ENCODE measurements around the gene ERICH2. TPM values are rescaled to one million over a fixed set of nuclear protein-coding genes. Genes with fewer than 3 reads are reported as not detected.

ERICH2 gene
- total and polyA plus RNA-seq, 11 donors = 0.22 to 3.4 (median 0.98) TPM; not detected in 4

DNA sequence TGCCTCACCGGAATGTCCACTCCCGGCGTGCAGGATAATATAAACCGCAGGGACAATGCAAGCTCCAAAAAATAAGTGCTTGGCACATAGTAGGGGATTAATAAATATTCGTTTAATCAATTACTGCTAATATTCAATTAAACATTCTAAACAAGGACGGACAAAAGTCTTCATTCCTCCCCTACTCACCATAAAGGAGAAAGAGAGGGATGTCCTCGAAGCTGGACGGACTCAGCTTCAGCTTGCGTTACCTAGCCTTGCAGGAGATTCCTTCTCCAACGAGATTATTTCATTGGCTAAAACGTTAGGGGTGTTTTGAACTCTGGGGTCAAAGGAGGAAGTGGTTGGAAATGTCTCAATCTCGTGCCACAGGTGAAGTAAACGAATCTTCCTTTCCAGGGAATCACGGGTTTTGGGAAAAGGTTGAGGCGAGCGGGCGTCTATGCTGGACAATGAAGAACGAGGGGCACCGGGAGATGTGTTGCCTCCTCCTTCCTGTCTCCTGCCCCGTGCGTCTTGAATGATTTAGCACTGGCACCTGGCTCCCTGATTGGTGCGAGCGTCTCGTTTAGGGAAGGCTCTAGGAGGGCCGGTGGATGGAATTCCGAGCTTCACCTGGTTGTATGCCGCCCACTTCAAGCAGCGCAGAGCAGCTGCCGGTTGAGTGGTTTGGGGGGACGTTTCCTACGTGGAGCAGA is 44.5 kb downstream of the ERICH2 start:
- H3K4me1 ChIP-seq = peaks cover 9 to 52% (median 37%) of the 10 kb centered on the region in 12 donors
- intact Hi-C loops (cut with DNase I) = loop anchor here (5.0 to 10.0 kb wide), 11 partner anchors 107 to 580 kb away; no protein-coding TSS in a partner anchor
- no peak overlapping the region for H3K4me3 ChIP-seq
- TF ChIP-seq POLR2A (IDR thresholded peaks at IDR 0.05) = no peak
- TF ChIP-seq, protein P1, sequence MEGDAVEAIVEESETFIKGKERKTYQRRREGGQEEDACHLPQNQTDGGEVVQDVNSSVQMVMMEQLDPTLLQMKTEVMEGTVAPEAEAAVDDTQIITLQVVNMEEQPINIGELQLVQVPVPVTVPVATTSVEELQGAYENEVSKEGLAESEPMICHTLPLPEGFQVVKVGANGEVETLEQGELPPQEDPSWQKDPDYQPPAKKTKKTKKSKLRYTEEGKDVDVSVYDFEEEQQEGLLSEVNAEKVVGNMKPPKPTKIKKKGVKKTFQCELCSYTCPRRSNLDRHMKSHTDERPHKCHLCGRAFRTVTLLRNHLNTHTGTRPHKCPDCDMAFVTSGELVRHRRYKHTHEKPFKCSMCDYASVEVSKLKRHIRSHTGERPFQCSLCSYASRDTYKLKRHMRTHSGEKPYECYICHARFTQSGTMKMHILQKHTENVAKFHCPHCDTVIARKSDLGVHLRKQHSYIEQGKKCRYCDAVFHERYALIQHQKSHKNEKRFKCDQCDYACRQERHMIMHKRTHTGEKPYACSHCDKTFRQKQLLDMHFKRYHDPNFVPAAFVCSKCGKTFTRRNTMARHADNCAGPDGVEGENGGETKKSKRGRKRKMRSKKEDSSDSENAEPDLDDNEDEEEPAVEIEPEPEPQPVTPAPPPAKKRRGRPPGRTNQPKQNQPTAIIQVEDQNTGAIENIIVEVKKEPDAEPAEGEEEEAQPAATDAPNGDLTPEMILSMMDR (IDR thresholded peaks at IDR 0.05) = no peak
- no peak overlapping the region for H3K27ac ChIP-seq
- H3K36me3 ChIP-seq = no peaks in the 10 kb centered on the region
- ATAC-seq (no peak), DNase-seq (no peak)
- WGBS, 4 donors = 8 to 12% (median 10%) methylated on average over 31 of the region's 31 CpGs
- no peaks in the 10 kb centered on the region for H3K9me3 ChIP-seq
- H3K27me3 ChIP-seq = peaks cover 53 to 93% (median 71%) of the 10 kb centered on the region in 9 donors

DNA sequence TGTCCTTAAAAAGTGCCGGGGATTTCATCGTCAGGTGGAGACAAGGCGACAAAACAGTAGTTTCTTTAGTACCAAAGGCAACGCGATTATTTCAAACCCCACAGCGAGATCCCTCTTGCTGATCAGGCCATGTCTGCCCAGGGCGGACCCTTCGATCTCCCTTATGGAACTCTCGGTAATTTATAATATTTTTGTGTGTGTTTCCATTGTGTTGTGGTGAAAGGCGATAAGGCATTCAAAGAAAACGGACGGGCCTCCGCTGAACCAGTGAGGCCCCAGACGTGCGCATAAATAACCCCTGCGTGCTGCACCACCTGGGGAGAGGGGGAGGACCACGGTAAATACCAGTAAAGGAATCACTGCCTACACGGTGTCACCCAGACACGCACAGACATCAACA is 45.1 kb downstream of the ERICH2 start:
- no peaks in the 10 kb centered on the region for H3K9me3 ChIP-seq
- no peak overlapping the region for H3K27ac ChIP-seq
- intact Hi-C loops (cut with DNase I) = loop anchor here in 7 of 10 donors (5.0 to 10.0 kb wide), 6 partner anchors 411 to 581 kb away; no protein-coding TSS in a partner anchor
- H3K36me3 ChIP-seq = no peaks in the 10 kb centered on the region
- DNase-seq (no peak), ATAC-seq (no peak)
- peaks cover 59 to 93% (median 76%) of the 10 kb centered on the region in 9 donors for H3K27me3 ChIP-seq
- peak overlapping the region in 4 of 12 donors; percentile 16 to 56 (median 50) for H3K4me3 ChIP-seq
- peaks cover 12 to 58% (median 40%) of the 10 kb centered on the region in 12 donors for H3K4me1 ChIP-seq
- no peak for TF ChIP-seq POLR2A (IDR thresholded peaks at IDR 0.05)
- TF ChIP-seq, protein P1 (IDR thresholded peaks at IDR 0.05) = no peak
- WGBS, 4 donors = 2 to 6% (median 4%) methylated on average over 19 of the region's 19 CpGs

DNA sequence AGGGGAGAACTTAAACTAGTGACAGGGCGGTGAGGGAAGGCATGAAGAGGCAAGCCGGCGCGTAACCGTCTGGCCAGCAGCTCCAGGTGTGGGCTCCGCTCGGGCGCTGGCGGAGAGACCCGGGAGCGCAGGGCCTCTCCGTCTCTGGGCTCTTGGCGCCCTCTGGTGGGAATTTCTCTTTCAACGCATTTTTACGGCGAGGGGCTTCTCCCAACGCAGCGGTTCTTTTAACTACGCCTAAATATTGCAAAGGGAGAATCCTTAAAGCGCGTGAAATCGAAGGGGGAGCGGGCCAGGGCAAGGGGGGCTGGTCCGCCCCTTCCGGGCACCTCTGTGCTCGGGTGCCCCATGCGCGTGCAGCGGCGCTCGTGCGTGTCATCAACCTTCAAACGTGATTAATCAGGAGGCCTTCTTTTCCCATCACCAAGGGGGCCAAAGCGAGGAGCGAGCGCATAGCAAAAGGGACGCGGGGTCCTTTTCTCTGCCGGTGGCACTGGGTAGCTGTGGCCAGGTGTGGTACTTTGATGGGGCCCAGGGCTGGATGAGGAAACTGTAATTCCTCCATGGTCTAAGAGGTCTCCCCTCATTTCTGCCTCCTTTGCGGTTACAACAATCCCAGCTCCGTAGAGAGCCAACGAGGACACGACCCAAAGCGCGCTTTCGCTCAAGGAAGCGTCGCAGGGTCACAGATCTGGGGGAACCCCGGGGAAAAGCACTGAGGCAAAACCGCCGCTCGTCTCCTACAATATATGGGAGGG is 45.7 kb downstream of the ERICH2 start:
- Histone ChIP-seq H3K4me3 (peak overlapping the region in 11 of 12 donors; percentile 10 to 56 (median 41)), H3K36me3 (no peaks in the 10 kb centered on the region), H3K9me3 (no peaks in the 10 kb centered on the region), H3K4me1 (peaks cover 13 to 65% (median 45%) of the 10 kb centered on the region in 12 donors), H3K27ac (no peak overlapping the region), H3K27me3 (peaks cover 66 to 94% (median 80%) of the 10 kb centered on the region in 9 donors)
- ATAC-seq (peak in 3 of 4 donors; percentile 58 to 78 (median 66)), DNase-seq (peak in 4 of 5 donors; percentile 34 to 74 (median 51))
- intact Hi-C loops (cut with DNase I) = loop anchor here in 7 of 10 donors (1.0 to 10.0 kb wide), 7 partner anchors 407 to 581 kb away; no protein-coding TSS in a partner anchor
- 1 to 2% (median 2%) methylated on average over 42 to 52 of the region's 52 CpGs for WGBS, 4 donors
- TF ChIP-seq, protein P1 (IDR thresholded peaks at IDR 0.05) = peak; percentile 57 to 79 (median 69)
- no peak for TF ChIP-seq POLR2A (IDR thresholded peaks at IDR 0.05)

All from heart left ventricle (tissue), 16 donors.